Ishikawa (cell line): Measurements from ENCODE around the gene ENPEP.

Source experiments
- CEBPB ChIP-seq: IDR thresholded peaks from 2 replicates; pipeline ENCODE4 v1.6.1; 2012
- CREB1 ChIP-seq: IDR thresholded peaks from 2 replicates; pipeline ENCODE4 v1.6.1; 2012; ENCODE audit warnings: low read depth
- EP300 ChIP-seq: IDR thresholded peaks from 2 replicates; pipeline ENCODE4 v1.6.1; 2012; ENCODE audit warnings: borderline replicate concordance
- FOXM1 ChIP-seq: IDR thresholded peaks from 2 replicates; pipeline ENCODE4 v1.6.1; 2012; ENCODE audit warnings: low read depth, borderline replicate concordance
- NFIC ChIP-seq: IDR thresholded peaks from 2 replicates; pipeline ENCODE4 v1.6.1; 2012
- RAD21 ChIP-seq: IDR thresholded peaks from 2 replicates; pipeline ENCODE4 v1.6.1; 2012; ENCODE audit warnings: low read depth
- TAF1 ChIP-seq: IDR thresholded peaks from 2 replicates; pipeline ENCODE4 v1.6.1; 2012; ENCODE audit warnings: low read depth, mild to moderate bottlenecking
- TEAD4 ChIP-seq: IDR thresholded peaks from 2 replicates; pipeline ENCODE4 v1.6.1; 2012
- YY1 ChIP-seq: IDR thresholded peaks from 2 replicates; pipeline ENCODE4 v1.6.1; 2012; ENCODE audit warnings: low read depth
- ZBTB7A ChIP-seq: IDR thresholded peaks from 2 replicates; pipeline ENCODE4 v1.6.1; 2012; ENCODE audit warnings: low read depth
- TF ChIP-seq, protein P1 (sequence below): IDR thresholded peaks from 2 replicates; pipeline ENCODE4 v1.6.1; 2012

DNA sequence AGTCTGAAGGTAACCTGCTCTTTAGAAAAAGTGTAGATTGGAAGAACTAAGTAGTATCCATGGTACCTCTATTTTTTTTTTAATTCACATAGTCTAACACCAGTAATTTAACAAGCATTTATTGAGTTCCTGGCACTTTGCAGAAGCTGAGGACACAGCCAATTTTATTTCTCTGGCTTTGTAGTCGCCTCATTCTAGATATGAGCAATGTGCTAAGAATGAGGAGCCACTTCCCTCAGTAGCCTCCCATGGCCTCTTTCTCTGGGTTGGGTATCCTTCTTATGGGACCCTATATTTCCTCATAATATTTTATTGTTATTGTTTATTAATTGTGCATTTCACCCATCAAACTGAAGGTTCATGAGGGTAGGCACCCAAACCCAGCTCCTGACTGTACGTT is 67.6 kb downstream of the ENPEP start:
- TF ChIP-seq FOXM1 = no peak
- TF ChIP-seq TAF1 = no peak
- TF ChIP-seq NFIC = no peak
- no peak for TF ChIP-seq RAD21
- no peak for TF ChIP-seq TEAD4
- TF ChIP-seq CREB1 = no peak
- TF ChIP-seq, protein P1, sequence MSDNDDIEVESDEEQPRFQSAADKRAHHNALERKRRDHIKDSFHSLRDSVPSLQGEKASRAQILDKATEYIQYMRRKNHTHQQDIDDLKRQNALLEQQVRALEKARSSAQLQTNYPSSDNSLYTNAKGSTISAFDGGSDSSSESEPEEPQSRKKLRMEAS = no peak
- no peak for TF ChIP-seq ZBTB7A
- TF ChIP-seq EP300 = no peak
- TF ChIP-seq CEBPB = no peak
- TF ChIP-seq YY1 = no peak
